Calu3 (cell line): ENCODE measurements around the gene ITGA7. TPM values are rescaled to one million over a fixed set of nuclear protein-coding genes. Genes with fewer than 3 reads are reported as not detected.

Experiments used
- BruUV-seq: library from RNA; stranded (reverse); fragments of 400-500 nt; replicated peaks from 2 replicates; lab custom pipeline; 2021; lab: Mats Ljungman, UMichigan
- CTCF ChIA-PET: fragments of 300-600 bp; sonication (Branson Sonifier 250); formaldehyde crosslinking; loops from one replicate; lab custom pipeline; 2022; ENCODE audit warnings: antibody characterized with exemption; lab: Charles Lee
- DNase-seq: peaks from one replicate; pipeline ENCODE4 v3.0.0; 2022
- H3K27ac Mint-ChIP-seq: one replicate; pipeline ENCODE4 v1.8.0; 2022; ENCODE audit warnings: mixed read lengths; ENCODE audit not compliant: unreplicated experiment
- H3K27me3 Mint-ChIP-seq: one replicate; pipeline ENCODE4 v1.8.0; 2022; ENCODE audit warnings: mixed read lengths; ENCODE audit not compliant: unreplicated experiment
- H3K36me3 Mint-ChIP-seq: one replicate; pipeline ENCODE4 v1.8.0; 2022; ENCODE audit warnings: mild to moderate bottlenecking, moderate library complexity, mixed read lengths; ENCODE audit not compliant: insufficient read depth, unreplicated experiment
- H3K4me1 Mint-ChIP-seq: one replicate; pipeline ENCODE4 v1.8.0; 2022; ENCODE audit warnings: mild to moderate bottlenecking, low read depth, mixed read lengths; ENCODE audit not compliant: unreplicated experiment
- H3K4me3 Mint-ChIP-seq: one replicate; pipeline ENCODE4 v1.8.0; 2022; ENCODE audit warnings: mild to moderate bottlenecking, low read depth, moderate library complexity, mixed read lengths; ENCODE audit not compliant: unreplicated experiment
- H3K9me3 Mint-ChIP-seq: one replicate; pipeline ENCODE4 v1.8.0; 2022; ENCODE audit warnings: low read depth, mixed read lengths; ENCODE audit not compliant: unreplicated experiment
- CTCF ChIP-seq: fragments of 200-600 bp; IDR thresholded peaks from one replicate; pipeline ENCODE4 v1.8.0; 2022; ENCODE audit warnings: antibody characterized with exemption; ENCODE audit not compliant: unreplicated experiment
- intact Hi-C: fragments of 100-400 bp; cut with micrococcal nuclease; formaldehyde crosslinking; loops from one replicate; pipeline ENCODE4 v1.10.0; 2022; ENCODE audit not compliant: unreplicated experiment
- total RNA-seq: library from RNA; stranded (reverse); gene quantifications from 2 replicates; pipeline ENCODE4 v1.2.3, GENCODE V29; 2022

The ITGA7 gene
- total RNA-seq, 1 experiment from 2014 or later: 5.9 TPM

- intact Hi-C loops: no loop called here
- H3K36me3 Mint-ChIP-seq: peaks cover 40% of the 10 kb centered on the region
- H3K27ac Mint-ChIP-seq: no peak overlapping the region
- CTCF ChIA-PET: no interaction called here
- TF ChIP-seq CTCF: no peak
- H3K9me3 Mint-ChIP-seq: no peaks in the 10 kb centered on the region
- peaks cover 25% of the 10 kb centered on the region for H3K4me1 Mint-ChIP-seq
- no TSS peak for BruUV-seq
- no peaks in the 10 kb centered on the region for H3K27me3 Mint-ChIP-seq
- no peak for DNase-seq
- H3K4me3 Mint-ChIP-seq: no peak overlapping the region
These were observed 24.6 kb upstream of the ITGA7 start for GRCh38 chr12:55732288-55732687.

GRCh38 chr12:55729819-55730818 is 22.4 kb upstream of the ITGA7 start:
- TSS peak; percentile 79 for BruUV-seq

GRCh38 chr12:55728939-55729818 is 21.5 kb upstream of the ITGA7 start, which contains the start of gene CD63:
TSS of gene CD63 (minus strand) at chr12:55729009. CDS start at chr12:55728341, 668 bp downstream.
- CTCF ChIA-PET: interaction anchor here (0.6 to 2.6 kb wide), 11 partner anchors 9 to 1450 kb away, joined by 3 to 33 read pairs (median 3); partner anchors contain the start of genes CBX5, DNAJC14, RAB5B and RDH5
- peak within 1 kb of the TSS; percentile 80 for H3K4me3 Mint-ChIP-seq
- BruUV-seq: no TSS peak
- no peaks in the 10 kb centered on the region for H3K9me3 Mint-ChIP-seq
- intact Hi-C loops: no loop called here
- peaks cover 64% of the 10 kb centered on the region for H3K36me3 Mint-ChIP-seq
- peak; percentile 93 for DNase-seq
- H3K27me3 Mint-ChIP-seq: no peaks in the 10 kb centered on the region
- TF ChIP-seq CTCF: no peak
- H3K27ac Mint-ChIP-seq: peak within 1 kb of the TSS; percentile 93
- peaks cover 35% of the 10 kb centered on the region for H3K4me1 Mint-ChIP-seq

More at GRCh38 chr12:55729819-55730818, 22.4 kb upstream of the ITGA7 start:
- no peaks in the 10 kb centered on the region for H3K27me3 Mint-ChIP-seq
- no peak for TF ChIP-seq CTCF
- H3K9me3 Mint-ChIP-seq: no peaks in the 10 kb centered on the region
- H3K27ac Mint-ChIP-seq: peak overlapping the region; percentile 76
- CTCF ChIA-PET: interaction anchor here (0.8 to 2.6 kb wide), 8 partner anchors 8 to 1451 kb away, joined by 3 to 33 read pairs (median 4); partner anchors contain the start of genes CBX5, DNAJC14 and RDH5
- peak; percentile 54 for DNase-seq
- H3K4me1 Mint-ChIP-seq: peaks cover 27% of the 10 kb centered on the region
- intact Hi-C loops: no loop called here
- peaks cover 60% of the 10 kb centered on the region for H3K36me3 Mint-ChIP-seq
- H3K4me3 Mint-ChIP-seq: peak overlapping the region; percentile 80
